Measurements from ENCODE around the gene NUP160.

The NUP160 gene

DNA sequence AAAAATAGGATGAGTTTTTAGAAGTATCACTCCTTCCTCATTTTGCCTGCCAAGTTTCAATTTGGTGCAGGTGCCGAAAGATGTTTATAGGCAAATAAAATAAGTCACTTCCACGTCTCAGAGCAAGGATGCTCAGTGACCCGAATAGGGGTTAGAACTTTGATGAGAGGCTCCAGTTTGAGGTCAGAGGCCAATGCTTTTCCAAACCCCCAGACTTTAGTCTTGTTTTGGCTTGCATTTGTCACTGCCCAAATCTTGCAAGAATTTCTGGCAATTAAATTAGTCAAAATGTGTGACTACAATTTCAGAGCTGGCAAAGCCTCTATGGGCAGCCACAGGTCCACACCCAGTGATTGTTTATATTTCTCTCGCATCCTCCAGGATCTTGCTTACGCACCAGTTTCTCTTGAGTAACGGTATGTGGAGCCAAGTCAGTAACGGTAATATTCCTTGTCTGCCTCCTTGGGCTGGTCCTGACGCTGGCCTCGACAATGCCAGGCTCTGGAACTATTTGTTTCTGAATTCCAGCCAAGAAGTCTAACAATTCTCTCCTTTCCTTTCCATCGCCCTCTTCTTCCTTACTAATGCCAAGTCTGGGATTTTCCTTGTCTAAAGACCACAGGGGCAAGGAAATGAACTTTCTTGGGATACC, 9.9 kb upstream of the NUP160 start:
- no peaks in the 10 kb centered on the region for H3K27me3 ChIP-seq (ENCODE audit: low read depth, low read length)
- H3K4me3 ChIP-seq (ENCODE audit: low read depth in 1 of 2, low read length in 2 of 2) = no peak overlapping the region
- H3K4me1 ChIP-seq (ENCODE audit: control insufficient read depth in 1 of 2, insufficient read depth in 2 of 2, low read length in 2 of 2) = peaks cover 0 to 7% of the 10 kb centered on the region in 2 donors
- no peaks in the 10 kb centered on the region for H3K36me3 ChIP-seq (ENCODE audit: control insufficient read depth in 1 of 2, insufficient read depth in 2 of 2, low read length in 2 of 2)
- H3K9me3 ChIP-seq (ENCODE audit: control insufficient read depth in 1 of 2, low read length in 2 of 2) = no peaks in the 10 kb centered on the region
- H3K27ac ChIP-seq (ENCODE audit: low read length) = no peak overlapping the region

DNA sequence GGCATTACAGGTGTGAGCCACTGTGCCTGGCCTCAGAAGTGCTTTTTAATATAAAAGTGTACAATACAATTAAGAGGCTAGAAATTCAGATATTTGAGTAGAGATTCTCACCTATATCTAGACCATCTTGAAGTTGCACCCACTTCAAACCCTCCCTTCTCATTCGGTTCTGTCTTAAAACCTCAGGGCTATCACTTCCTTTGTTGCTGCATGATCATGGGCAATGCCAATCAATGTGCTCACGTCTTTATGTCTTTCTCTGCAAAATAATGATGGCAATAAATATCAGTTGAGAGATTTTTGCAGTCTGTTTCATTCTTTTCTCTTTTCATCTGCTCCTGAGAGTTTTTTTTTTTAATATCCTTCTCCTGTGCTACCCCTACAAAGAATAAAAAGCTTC, 9.3 kb upstream of the NUP160 start:
- Histone ChIP-seq H3K9me3 (ENCODE audit: control insufficient read depth in 1 of 2, low read length in 2 of 2) (no peaks in the 10 kb centered on the region), H3K27me3 (ENCODE audit: low read depth, low read length) (no peaks in the 10 kb centered on the region), H3K36me3 (ENCODE audit: control insufficient read depth in 1 of 2, insufficient read depth in 2 of 2, low read length in 2 of 2) (no peaks in the 10 kb centered on the region), H3K27ac (ENCODE audit: low read length) (no peak overlapping the region), H3K4me1 (ENCODE audit: control insufficient read depth in 1 of 2, insufficient read depth in 2 of 2, low read length in 2 of 2) (peaks cover 0 to 7% of the 10 kb centered on the region in 2 donors), H3K4me3 (ENCODE audit: low read depth in 1 of 2, low read length in 2 of 2) (no peak overlapping the region)

DNA sequence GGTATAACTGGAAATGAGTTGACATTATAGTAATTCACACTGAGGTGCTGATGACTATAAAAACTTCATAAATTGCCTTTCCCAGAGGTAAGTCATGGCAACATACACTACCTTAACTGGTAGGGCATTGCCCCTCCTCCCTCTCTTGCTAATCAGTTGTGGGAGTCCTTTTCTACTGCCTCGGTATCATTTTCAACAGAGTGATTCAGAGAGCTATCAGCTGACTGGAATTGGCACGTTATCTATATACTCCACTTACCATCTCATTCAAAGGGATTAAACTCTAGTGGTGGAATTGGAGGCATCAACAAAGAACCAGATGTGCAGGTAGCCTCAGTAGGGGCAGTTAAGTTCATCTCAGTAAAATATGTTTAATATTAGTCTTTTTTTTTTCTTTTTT, 8.0 kb upstream of the NUP160 start:
- Histone ChIP-seq H3K9me3 (ENCODE audit: control insufficient read depth in 1 of 2, low read length in 2 of 2) (no peaks in the 10 kb centered on the region), H3K27me3 (ENCODE audit: low read depth, low read length) (no peaks in the 10 kb centered on the region), H3K4me1 (ENCODE audit: control insufficient read depth in 1 of 2, insufficient read depth in 2 of 2, low read length in 2 of 2) (peaks cover 0 to 7% of the 10 kb centered on the region in 2 donors), H3K36me3 (ENCODE audit: control insufficient read depth in 1 of 2, insufficient read depth in 2 of 2, low read length in 2 of 2) (no peaks in the 10 kb centered on the region), H3K27ac (ENCODE audit: low read length) (no peak overlapping the region), H3K4me3 (ENCODE audit: low read depth in 1 of 2, low read length in 2 of 2) (no peak overlapping the region)

DNA sequence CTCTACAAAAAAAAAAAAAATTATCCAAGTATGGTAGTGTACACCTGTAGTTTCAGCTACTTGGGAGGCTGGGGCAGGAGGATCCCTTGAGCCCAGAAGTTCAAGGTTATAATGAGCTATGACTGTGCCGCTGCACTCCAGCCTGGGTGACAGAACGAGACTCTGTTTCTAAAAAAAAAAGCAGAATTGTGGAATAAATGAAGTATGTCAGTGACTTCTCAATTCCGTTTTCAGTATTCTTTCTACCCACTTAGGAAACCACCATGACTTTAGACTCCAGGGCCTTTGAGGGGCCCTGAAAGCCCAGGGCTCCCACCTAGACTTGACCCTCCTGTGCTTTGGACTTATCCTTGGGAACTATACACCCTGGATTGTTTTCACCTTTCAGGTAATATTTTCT, 6.5 kb upstream of the NUP160 start:
- Histone ChIP-seq H3K4me1 (ENCODE audit: control insufficient read depth in 1 of 2, insufficient read depth in 2 of 2, low read length in 2 of 2) (peaks cover 0 to 7% of the 10 kb centered on the region in 2 donors), H3K27ac (ENCODE audit: low read length) (no peak overlapping the region), H3K4me3 (ENCODE audit: low read depth in 1 of 2, low read length in 2 of 2) (no peak overlapping the region), H3K36me3 (ENCODE audit: control insufficient read depth in 1 of 2, insufficient read depth in 2 of 2, low read length in 2 of 2) (no peaks in the 10 kb centered on the region), H3K27me3 (ENCODE audit: low read depth, low read length) (no peaks in the 10 kb centered on the region), H3K9me3 (ENCODE audit: control insufficient read depth in 1 of 2, low read length in 2 of 2) (no peaks in the 10 kb centered on the region)

DNA sequence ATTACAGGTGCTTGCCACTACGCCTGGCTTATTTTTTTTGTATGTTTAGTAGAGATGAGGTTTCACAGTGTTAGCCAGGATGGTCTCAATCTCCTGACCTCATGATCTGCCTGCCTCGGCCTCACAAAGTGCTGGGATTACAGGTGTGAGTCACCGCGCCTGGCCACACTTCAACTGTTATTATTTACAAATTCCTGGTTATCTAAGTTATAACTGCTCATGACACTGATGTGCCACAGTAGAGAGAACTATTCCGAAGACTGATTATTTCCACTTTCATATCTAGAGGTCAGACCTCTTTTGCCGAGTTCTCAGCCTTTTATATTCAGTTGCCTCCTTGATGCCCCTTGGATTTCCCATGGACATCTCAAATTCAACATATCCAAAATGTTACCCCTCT, 3.9 kb upstream of the NUP160 start:
- no peak overlapping the region for H3K27ac ChIP-seq (ENCODE audit: low read length)
- no peaks in the 10 kb centered on the region for H3K36me3 ChIP-seq (ENCODE audit: control insufficient read depth in 1 of 2, insufficient read depth in 2 of 2, low read length in 2 of 2)
- no peaks in the 10 kb centered on the region for H3K9me3 ChIP-seq (ENCODE audit: control insufficient read depth in 1 of 2, low read length in 2 of 2)
- no peak overlapping the region for H3K4me3 ChIP-seq (ENCODE audit: low read depth in 1 of 2, low read length in 2 of 2)
- peaks cover 3 to 9% of the 10 kb centered on the region in 2 donors for H3K4me1 ChIP-seq (ENCODE audit: control insufficient read depth in 1 of 2, insufficient read depth in 2 of 2, low read length in 2 of 2)
- H3K27me3 ChIP-seq (ENCODE audit: low read depth, low read length) = no peaks in the 10 kb centered on the region

DNA sequence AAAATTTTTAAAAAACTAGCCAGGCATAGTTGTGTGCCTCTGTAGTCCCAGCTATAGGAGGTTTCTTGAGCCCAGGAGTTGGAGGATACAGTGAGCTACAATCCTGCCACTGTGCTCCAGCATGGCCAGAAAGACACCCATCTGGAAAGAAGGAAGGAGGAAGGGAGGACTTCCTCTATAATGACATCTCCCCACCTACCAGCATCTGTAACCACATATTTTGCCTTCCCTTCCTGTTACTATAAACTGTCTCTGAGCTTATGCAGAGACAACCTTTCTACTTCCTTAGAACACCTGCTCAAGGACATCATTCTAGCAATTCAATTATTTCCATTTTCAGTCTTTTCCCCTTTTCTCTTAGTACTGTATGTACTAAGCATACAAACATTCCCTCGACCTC, 2.2 kb upstream of the NUP160 start:
- Histone ChIP-seq H3K36me3 (ENCODE audit: control insufficient read depth in 1 of 2, insufficient read depth in 2 of 2, low read length in 2 of 2) (peaks cover 3 to 4% of the 10 kb centered on the region in 2 donors), H3K9me3 (ENCODE audit: control insufficient read depth in 1 of 2, low read length in 2 of 2) (no peaks in the 10 kb centered on the region), H3K4me1 (ENCODE audit: control insufficient read depth in 1 of 2, insufficient read depth in 2 of 2, low read length in 2 of 2) (peaks cover 5 to 18% of the 10 kb centered on the region in 2 donors), H3K27ac (ENCODE audit: low read length) (no peak overlapping the region), H3K4me3 (ENCODE audit: low read depth in 1 of 2, low read length in 2 of 2) (no peak overlapping the region), H3K27me3 (ENCODE audit: low read depth, low read length) (no peaks in the 10 kb centered on the region)

DNA sequence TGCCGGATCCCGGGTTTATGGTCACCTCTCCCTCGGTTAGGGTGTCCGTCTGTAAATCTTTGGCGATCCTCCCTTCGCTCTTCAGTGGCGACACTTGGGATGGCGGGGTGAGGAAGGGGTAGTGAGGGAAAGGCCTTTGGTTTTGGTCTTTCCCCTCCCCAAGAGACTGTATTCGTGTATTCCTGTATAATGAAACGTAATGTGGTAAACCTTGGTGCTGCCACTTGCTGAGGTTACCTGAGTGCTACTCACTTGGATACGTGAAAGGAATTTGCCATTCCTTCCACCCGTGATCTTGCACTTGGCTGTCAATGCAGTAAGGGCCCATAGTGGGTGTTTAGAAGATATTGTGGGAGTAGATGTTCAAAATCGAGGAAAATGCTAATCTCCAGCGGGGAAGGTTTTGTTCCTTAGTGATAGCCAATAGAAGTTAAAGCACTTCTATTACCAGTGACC, 578 bp upstream of the NUP160 start:
- Histone ChIP-seq H3K9me3 (ENCODE audit: control insufficient read depth in 1 of 2, low read length in 2 of 2) (no peaks in the 10 kb centered on the region), H3K27me3 (ENCODE audit: low read depth, low read length) (no peaks in the 10 kb centered on the region), H3K27ac (ENCODE audit: low read length) (peak overlapping the region; percentile 97), H3K4me1 (ENCODE audit: control insufficient read depth in 1 of 2, insufficient read depth in 2 of 2, low read length in 2 of 2) (peaks cover 5 to 27% of the 10 kb centered on the region in 2 donors), H3K4me3 (ENCODE audit: low read depth in 1 of 2, low read length in 2 of 2) (peak overlapping the region; percentile 99 to 100), H3K36me3 (ENCODE audit: control insufficient read depth in 1 of 2, insufficient read depth in 2 of 2, low read length in 2 of 2) (peaks cover 8 to 10% of the 10 kb centered on the region in 2 donors)

DNA sequence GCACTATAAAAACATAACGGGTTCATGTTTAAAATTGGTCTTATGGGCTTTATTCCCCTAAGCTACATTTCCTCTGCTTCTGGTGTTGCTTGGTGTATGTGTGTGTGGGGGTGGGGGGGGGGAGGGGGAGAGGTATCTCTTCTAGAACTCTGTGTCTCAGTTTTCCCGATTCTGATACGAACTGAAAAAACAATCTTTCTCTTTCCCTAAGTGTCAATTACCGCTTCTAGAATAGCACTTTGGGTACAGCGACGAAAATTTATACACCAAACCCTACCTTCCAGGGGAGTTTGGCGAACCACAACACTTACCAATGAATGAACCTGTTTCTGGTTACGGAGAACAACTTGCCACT, 636 bp downstream of the NUP160 start:
- peaks cover 18 to 22% of the 10 kb centered on the region in 2 donors for H3K36me3 ChIP-seq (ENCODE audit: control insufficient read depth in 1 of 2, insufficient read depth in 2 of 2, low read length in 2 of 2)
- H3K4me1 ChIP-seq (ENCODE audit: control insufficient read depth in 1 of 2, insufficient read depth in 2 of 2, low read length in 2 of 2) = peaks cover 5 to 27% of the 10 kb centered on the region in 2 donors
- H3K4me3 ChIP-seq (ENCODE audit: low read depth in 1 of 2, low read length in 2 of 2) = peak overlapping the region; percentile 99 to 100
- peak overlapping the region; percentile 97 for H3K27ac ChIP-seq (ENCODE audit: low read length)
- no peaks in the 10 kb centered on the region for H3K27me3 ChIP-seq (ENCODE audit: low read depth, low read length)
- H3K9me3 ChIP-seq (ENCODE audit: control insufficient read depth in 1 of 2, low read length in 2 of 2) = no peaks in the 10 kb centered on the region

DNA sequence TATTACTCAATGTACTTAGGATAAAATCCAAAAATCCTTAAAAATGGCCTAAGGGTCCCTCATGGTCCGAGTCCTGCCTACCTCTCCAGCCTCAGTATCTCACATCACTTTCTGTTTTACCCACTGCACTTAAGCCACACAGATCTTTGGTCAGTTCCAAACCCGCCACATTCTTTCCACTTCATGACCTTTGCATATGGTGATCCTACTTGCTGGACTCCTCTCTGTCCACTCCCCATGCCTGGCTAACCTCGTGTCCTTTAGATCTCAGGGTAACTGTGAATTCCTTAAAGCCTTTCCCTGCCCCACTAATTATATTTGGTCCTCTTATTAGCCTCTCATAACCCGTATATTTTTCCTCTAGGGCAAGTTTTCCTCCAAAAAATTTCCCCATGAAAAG, 1.2 kb downstream of the NUP160 start:
- Histone ChIP-seq H3K36me3 (ENCODE audit: control insufficient read depth in 1 of 2, insufficient read depth in 2 of 2, low read length in 2 of 2) (peaks cover 23 to 28% of the 10 kb centered on the region in 2 donors), H3K4me1 (ENCODE audit: control insufficient read depth in 1 of 2, insufficient read depth in 2 of 2, low read length in 2 of 2) (peaks cover 5 to 27% of the 10 kb centered on the region in 2 donors), H3K4me3 (ENCODE audit: low read depth in 1 of 2, low read length in 2 of 2) (peak overlapping the region; percentile 99 to 100), H3K27me3 (ENCODE audit: low read depth, low read length) (no peaks in the 10 kb centered on the region), H3K27ac (ENCODE audit: low read length) (no peak overlapping the region), H3K9me3 (ENCODE audit: control insufficient read depth in 1 of 2, low read length in 2 of 2) (no peaks in the 10 kb centered on the region)

DNA sequence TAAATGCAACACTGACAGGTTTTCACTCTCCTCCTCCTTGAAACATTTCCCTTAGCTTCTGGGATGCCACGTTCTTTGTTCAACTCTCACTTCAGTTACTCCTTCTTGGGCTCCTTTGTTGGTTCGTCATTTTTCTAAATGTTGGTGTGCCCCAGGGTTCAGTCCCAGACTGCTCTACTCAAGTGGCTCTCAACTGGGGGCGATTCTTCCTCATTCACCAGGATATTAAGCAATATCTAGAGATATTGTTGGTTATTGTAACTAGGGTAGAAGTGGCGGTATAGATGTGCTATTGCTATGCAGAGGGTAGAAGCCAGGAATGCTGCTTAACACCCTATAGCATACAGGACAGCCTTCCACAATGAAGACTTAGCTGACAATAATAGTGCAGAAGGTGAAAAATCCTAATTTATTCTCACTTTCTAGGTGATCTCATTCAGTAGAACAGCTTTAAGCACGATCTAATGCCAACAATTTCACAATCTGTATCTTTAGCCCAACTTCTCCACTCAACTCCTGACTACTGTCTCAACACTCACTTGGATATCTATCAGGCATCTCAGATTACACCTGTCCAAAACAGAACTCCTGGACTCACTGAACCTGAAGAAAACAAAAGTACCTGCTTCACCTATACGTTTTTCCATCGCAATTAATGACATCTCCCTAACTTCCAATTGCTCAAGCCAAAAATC, 4.6 kb downstream of the NUP160 start:
- H3K4me3 ChIP-seq (ENCODE audit: low read depth in 1 of 2, low read length in 2 of 2) = no peak overlapping the region
- no peaks in the 10 kb centered on the region for H3K9me3 ChIP-seq (ENCODE audit: control insufficient read depth in 1 of 2, low read length in 2 of 2)
- H3K27me3 ChIP-seq (ENCODE audit: low read depth, low read length) = no peaks in the 10 kb centered on the region
- H3K36me3 ChIP-seq (ENCODE audit: control insufficient read depth in 1 of 2, insufficient read depth in 2 of 2, low read length in 2 of 2) = peaks cover 32 to 55% of the 10 kb centered on the region in 2 donors
- H3K27ac ChIP-seq (ENCODE audit: low read length) = no peak overlapping the region
- peaks cover 5 to 23% of the 10 kb centered on the region in 2 donors for H3K4me1 ChIP-seq (ENCODE audit: control insufficient read depth in 1 of 2, insufficient read depth in 2 of 2, low read length in 2 of 2)

DNA sequence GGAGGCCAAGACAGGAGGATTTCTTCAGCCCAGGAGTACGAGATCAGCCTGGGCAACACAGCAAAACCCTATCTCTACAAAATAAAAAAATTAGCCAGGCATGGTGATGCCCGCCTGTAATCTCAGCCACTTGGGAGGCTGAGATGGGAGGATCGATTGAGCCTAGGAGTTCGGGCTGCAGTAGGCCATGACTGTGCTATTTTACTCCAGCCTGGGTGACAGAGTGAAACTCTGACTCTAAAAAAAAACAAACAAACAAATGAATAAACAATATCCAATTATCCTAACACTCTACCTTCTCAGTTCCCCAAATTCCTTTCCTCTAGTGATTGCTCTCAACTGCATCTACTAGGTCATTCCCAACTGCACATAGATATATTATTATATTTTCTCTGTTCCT, 5.4 kb downstream of the NUP160 start:
- no peak overlapping the region for H3K4me3 ChIP-seq (ENCODE audit: low read depth in 1 of 2, low read length in 2 of 2)
- H3K27ac ChIP-seq (ENCODE audit: low read length) = no peak overlapping the region
- H3K9me3 ChIP-seq (ENCODE audit: control insufficient read depth in 1 of 2, low read length in 2 of 2) = no peaks in the 10 kb centered on the region
- peaks cover 5 to 23% of the 10 kb centered on the region in 2 donors for H3K4me1 ChIP-seq (ENCODE audit: control insufficient read depth in 1 of 2, insufficient read depth in 2 of 2, low read length in 2 of 2)
- H3K36me3 ChIP-seq (ENCODE audit: control insufficient read depth in 1 of 2, insufficient read depth in 2 of 2, low read length in 2 of 2) = peaks cover 37 to 60% of the 10 kb centered on the region in 2 donors
- no peaks in the 10 kb centered on the region for H3K27me3 ChIP-seq (ENCODE audit: low read depth, low read length)

All from muscle layer of duodenum (tissue), 2 donors.